Activated CD4-positive, alpha-beta T cell treated with anti-CD3 and anti-CD28 coated beads, Interleukin-2, amount 50 U/mL, for 48 hours (primary cell): ENCODE results near the gene MBD3L5.
A peak's percentile ranks its signal among the peaks of the same experiment; 100 is the strongest.
"Not testable (repeated sequence)": the region's sequence is repeated elsewhere in the genome, so short reads cannot be mapped to it uniquely, and the experiment has no call there.

Source experiments
- DNase-seq, 2 experiments: peaks; one replicate each; pipeline ENCODE4 v3.0.0-alpha.2; 2020

MBD3L5 gene

GRCh38 chr19:7030278-7030677 is at the start of gene MBD3L5:
Gene MBD3L5, plus strand, starts transcription at chr19:7030578. Its CDS starts 34 bp downstream, at chr19:7030612.
- not testable (repeated sequence) for DNase-seq

- DNase-seq = no peak
Observed at GRCh38 chr19:6983448-6983847, 46.9 kb upstream of the MBD3L5 start.

- no peak for DNase-seq
Observed at GRCh38 chr19:6987850-6988249, 42.5 kb upstream of the MBD3L5 start.

GRCh38 chr19:6988257-6988656 is 42.1 kb upstream of the MBD3L5 start:
- no peak for DNase-seq

GRCh38 chr19:6995054-6995453 is 35.3 kb upstream of the MBD3L5 start:
- no peak for DNase-seq

- no peak for DNase-seq
Observed at GRCh38 chr19:6996810-6997209, 33.6 kb upstream of the MBD3L5 start.

- DNase-seq = no peak
Observed at GRCh38 chr19:6997679-6998445, 32.5 kb upstream of the MBD3L5 start.

- no peak for DNase-seq
Observed at GRCh38 chr19:6999933-7000332, 30.4 kb upstream of the MBD3L5 start.

GRCh38 chr19:7000333-7000732 is 30.0 kb upstream of the MBD3L5 start:
- DNase-seq = no peak

- DNase-seq = no peak
Observed at GRCh38 chr19:7000816-7001215, 29.6 kb upstream of the MBD3L5 start.

GRCh38 chr19:7004313-7004931 is 26.0 kb upstream of the MBD3L5 start:
- no peak for DNase-seq

- no peak for DNase-seq
Observed at GRCh38 chr19:7006135-7006704, 24.2 kb upstream of the MBD3L5 start.

GRCh38 chr19:7007859-7008258 is 22.5 kb upstream of the MBD3L5 start:
- no peak for DNase-seq

GRCh38 chr19:7010722-7011593 is 19.4 kb upstream of the MBD3L5 start:
- DNase-seq = peak; percentile 25 to 55

- no peak for DNase-seq
Observed at GRCh38 chr19:7013678-7014077, 16.7 kb upstream of the MBD3L5 start.

- DNase-seq = no peak
Observed at GRCh38 chr19:7018828-7019227, 11.6 kb upstream of the MBD3L5 start.

GRCh38 chr19:7021331-7021730 is 9.0 kb upstream of the MBD3L5 start, which contains the start of gene MBD3L2B:
Gene MBD3L2B, minus strand, starts transcription at chr19:7021431. Its CDS starts 34 bp downstream, at chr19:7021397.
- not testable (repeated sequence) for DNase-seq

- DNase-seq = not testable (repeated sequence)
Observed at GRCh38 chr19:7028790-7029189, 1.6 kb upstream of the MBD3L5 start.

- DNase-seq = not testable (repeated sequence)
Observed at GRCh38 chr19:7040079-7040478, 9.7 kb downstream of the MBD3L5 start, which contains the start of gene MBD3L4. Gene MBD3L4, minus strand, starts transcription at chr19:7040179. Its CDS starts 35 bp downstream, at chr19:7040144.

GRCh38 chr19:7041563-7041962 is 11.2 kb downstream of the MBD3L5 start:
- not testable (repeated sequence) for DNase-seq

- not testable (repeated sequence) for DNase-seq
Observed at GRCh38 chr19:7049021-7049420, 18.6 kb downstream of the MBD3L5 start, which contains the start of gene MBD3L2. Gene MBD3L2, plus strand, starts transcription at chr19:7049321. Its CDS starts 53 bp downstream, at chr19:7049374.

- DNase-seq = not testable (repeated sequence)
Observed at GRCh38 chr19:7051421-7051820, 21.0 kb downstream of the MBD3L5 start.

GRCh38 chr19:7052896-7053295 is 22.5 kb downstream of the MBD3L5 start:
- not testable (repeated sequence) for DNase-seq
